GM21529 (cell line): Measurements from ENCODE around the gene PLEKHG1.

ENCODE experiments used
- ATAC-seq: cut with Tn5 transposase; IDR thresholded peaks from one replicate; pipeline ENCODE4 v1.9.1; 2021; ENCODE audit not compliant: unreplicated experiment

PLEKHG1 gene

GRCh38 chr6:150599199-150600009 is at the start of gene PLEKHG1:
Gene PLEKHG1, plus strand, starts transcription at chr6:150599885. Its CDS starts 133,797 bp downstream, at chr6:150733682.
- peak; percentile 75 for ATAC-seq

GRCh38 chr6:150550244-150550643 is 49.4 kb upstream of the PLEKHG1 start:
- no peak for ATAC-seq

GRCh38 chr6:150557043-150557599 is 42.6 kb upstream of the PLEKHG1 start:
- no peak for ATAC-seq

GRCh38 chr6:150560004-150560883 is 39.4 kb upstream of the PLEKHG1 start:
- no peak for ATAC-seq

GRCh38 chr6:150560884-150561219 is 38.8 kb upstream of the PLEKHG1 start:
- ATAC-seq = no peak

- ATAC-seq = no peak
Observed at GRCh38 chr6:150565945-150566344, 33.7 kb upstream of the PLEKHG1 start.

- no peak for ATAC-seq
Observed at GRCh38 chr6:150566486-150566885, 33.2 kb upstream of the PLEKHG1 start.

- no peak for ATAC-seq
Observed at GRCh38 chr6:150567380-150567779, 32.3 kb upstream of the PLEKHG1 start.

- no peak for ATAC-seq
Observed at GRCh38 chr6:150567823-150568383, 31.8 kb upstream of the PLEKHG1 start.

GRCh38 chr6:150568560-150568959 is 31.1 kb upstream of the PLEKHG1 start:
- no peak for ATAC-seq

- ATAC-seq = no peak
Observed at GRCh38 chr6:150569161-150569560, 30.5 kb upstream of the PLEKHG1 start.

GRCh38 chr6:150573041-150573681 is 26.5 kb upstream of the PLEKHG1 start:
- ATAC-seq = no peak

GRCh38 chr6:150575836-150576235 is 23.8 kb upstream of the PLEKHG1 start:
- no peak for ATAC-seq

- ATAC-seq = no peak
Observed at GRCh38 chr6:150576651-150577226, 22.9 kb upstream of the PLEKHG1 start.

GRCh38 chr6:150579611-150580010 is 20.1 kb upstream of the PLEKHG1 start:
- ATAC-seq = no peak

- ATAC-seq = no peak
Observed at GRCh38 chr6:150580489-150580888, 19.2 kb upstream of the PLEKHG1 start.

- no peak for ATAC-seq
Observed at GRCh38 chr6:150584065-150584464, 15.6 kb upstream of the PLEKHG1 start.

GRCh38 chr6:150584596-150584995 is 15.1 kb upstream of the PLEKHG1 start:
- ATAC-seq = no peak

- no peak for ATAC-seq
Observed at GRCh38 chr6:150586850-150587359, 12.8 kb upstream of the PLEKHG1 start.

GRCh38 chr6:150587637-150588036 is 12.0 kb upstream of the PLEKHG1 start:
- ATAC-seq = no peak
